ENCODE data around the gene SFMBT1.
A peak's percentile ranks its signal among the peaks of the same experiment; 100 is the strongest.
"Not testable (repeated sequence)": the region's sequence is repeated elsewhere in the genome, so short reads cannot be mapped to it uniquely, and the experiment has no call there.

Gene SFMBT1

GRCh38 chr3:53072653-53073552, 27.0 kb upstream of the SFMBT1 start:
- DNase-seq, result peak; percentile 81

- DNase-seq, result no peak
These were observed 26.1 kb upstream of the SFMBT1 start for GRCh38 chr3:53071882-53072431.

DNA sequence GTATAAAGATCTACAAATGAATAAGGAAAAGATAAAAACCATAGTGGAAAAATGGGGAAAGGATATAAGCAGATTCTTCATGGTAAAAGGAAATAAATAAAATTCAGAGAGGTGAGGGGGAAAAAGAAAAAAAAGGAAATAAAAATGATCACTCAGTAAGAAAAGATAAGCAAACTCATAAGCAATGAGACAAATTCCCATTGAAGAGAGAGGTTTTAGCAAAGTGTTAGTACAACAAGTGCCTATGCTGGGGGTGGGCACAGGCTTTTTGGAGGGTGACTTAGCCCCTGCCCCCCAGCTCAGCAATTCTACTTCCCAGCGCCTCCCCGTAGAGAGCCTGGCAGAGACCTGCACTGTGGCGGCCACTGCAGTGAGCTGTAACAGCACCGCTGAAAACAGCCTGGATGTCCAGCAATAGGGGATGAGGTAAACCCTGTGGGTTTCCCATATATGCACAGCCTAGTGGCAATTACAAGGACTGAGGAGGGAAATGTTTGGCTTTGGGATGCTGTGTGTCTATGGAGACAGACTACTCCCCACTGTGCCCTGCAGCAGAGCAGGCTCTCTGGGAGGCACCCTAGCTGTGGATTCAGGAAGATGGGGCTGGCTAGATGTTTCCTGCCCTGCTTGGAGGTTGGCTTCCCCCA, 23.7 kb upstream of the SFMBT1 start:
- no peak for DNase-seq

- DNase-seq, result no peak
These were observed 22.3 kb upstream of the SFMBT1 start for GRCh38 chr3:53068176-53068575.

DNA sequence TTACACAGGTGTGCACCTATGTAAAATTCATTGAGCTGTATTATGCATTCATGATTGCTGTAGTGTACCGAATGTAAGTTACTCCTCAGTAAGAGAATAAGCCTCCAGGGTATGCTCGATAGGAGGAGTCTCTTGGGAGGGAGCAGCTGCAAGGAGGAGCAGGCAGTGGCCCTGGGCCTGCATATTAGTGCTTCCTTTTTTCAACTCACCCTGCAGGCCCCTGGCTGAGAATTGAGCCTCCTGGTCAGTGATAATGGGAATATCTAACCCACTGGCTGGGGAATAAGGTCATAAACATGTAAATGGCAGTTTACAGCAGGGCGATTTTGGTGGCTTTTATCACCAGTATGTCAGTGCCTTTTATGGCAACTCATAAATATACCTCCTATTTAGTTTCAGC, 21.7 kb upstream of the SFMBT1 start:
- no peak for DNase-seq

DNA sequence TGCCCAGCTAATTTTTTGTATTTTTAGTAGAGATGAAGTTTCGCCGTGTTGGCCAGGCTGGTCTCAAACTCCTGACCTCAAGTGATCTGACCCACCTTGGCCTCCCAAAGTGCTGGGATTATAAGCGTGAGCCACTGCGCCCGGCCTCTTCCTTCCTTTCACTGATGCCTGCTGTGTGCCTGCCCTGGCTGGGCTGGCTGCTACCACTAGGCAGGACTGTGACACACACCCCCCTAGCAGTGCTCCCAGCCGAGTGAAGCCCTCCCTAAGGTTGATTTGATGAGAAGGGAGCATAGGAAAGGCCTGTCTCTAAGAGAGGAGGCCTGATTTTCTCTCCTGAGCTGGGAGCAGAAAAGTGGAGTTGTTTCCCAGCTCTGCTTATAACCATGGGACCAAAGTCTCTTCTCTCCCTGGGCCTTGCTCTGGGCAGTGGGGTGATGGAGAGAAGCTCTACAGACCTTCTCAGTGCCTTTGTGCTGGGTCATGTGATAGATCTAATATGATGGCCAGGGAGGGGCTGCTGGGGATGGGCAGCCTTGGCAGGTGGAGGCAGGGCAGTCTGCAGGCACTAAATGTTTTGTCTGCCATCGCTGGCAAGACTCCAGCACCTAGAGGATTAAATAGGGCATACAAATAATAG, 20.1 kb upstream of the SFMBT1 start:
- no peak for DNase-seq

GRCh38 chr3:53062905-53063304, 17.0 kb upstream of the SFMBT1 start:
- DNase-seq, result no peak

DNA sequence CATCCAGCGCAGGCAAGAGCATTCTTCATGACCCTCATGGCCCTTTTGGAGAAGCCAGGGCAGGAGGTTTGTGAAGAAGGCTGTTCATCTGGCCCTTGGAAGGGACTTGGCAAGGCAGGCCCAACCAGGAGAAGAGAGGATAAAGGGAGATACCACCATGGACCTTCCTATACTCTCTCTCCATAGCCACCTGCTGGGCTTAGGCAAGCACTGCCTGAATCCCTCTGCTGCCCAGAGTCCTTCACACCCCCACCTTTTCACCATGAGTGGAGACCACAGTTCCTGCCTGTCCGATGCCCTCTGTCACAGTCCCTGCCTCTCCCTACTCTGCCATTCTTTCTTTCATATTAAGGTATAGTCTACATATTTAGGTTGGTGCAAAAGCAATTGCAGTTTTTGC, 10.6 kb upstream of the SFMBT1 start:
- no peak for DNase-seq

DNA sequence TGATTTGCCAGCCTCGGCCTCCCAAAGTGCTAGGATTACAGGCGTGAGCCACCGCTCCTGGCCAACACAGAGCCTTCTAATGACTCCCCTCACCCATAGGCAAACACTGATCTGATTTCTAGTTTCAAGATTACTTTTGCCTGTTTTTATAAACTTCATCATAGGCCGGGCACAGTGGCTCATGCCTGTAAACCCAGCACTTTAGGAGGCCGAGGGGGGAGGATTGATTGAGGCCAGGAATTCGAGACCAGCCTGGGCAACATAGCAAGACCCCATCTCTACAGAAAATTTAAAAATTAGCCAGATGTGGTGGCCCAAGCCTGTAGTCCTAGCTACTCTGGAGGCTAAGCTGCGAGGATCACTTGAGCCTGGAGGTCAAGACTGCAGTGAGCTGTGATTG, 8.4 kb upstream of the SFMBT1 start:
- DNase-seq, result not testable (repeated sequence)

DNA sequence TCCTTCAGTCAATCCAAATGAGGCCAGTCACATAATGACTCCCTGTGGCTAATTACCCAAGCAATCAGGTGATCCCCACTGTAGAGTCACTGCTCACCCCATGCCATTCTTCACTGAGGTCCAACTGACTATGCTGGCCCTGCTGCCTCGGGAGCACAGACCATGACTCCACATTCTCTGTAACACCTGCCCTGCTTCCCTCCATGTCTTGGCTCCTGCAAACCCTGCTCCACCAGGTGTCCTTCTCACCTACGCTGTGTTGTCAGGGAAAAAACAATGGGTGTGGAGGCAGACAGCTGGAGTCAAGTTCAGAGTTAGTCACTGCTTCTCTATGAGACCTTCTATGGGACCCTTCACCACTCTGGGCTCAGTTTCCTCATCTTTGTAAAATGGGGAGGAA, 6.1 kb upstream of the SFMBT1 start:
- DNase-seq, result no peak

GRCh38 chr3:53049987-53050386, 4.1 kb upstream of the SFMBT1 start:
- no peak for DNase-seq

DNA sequence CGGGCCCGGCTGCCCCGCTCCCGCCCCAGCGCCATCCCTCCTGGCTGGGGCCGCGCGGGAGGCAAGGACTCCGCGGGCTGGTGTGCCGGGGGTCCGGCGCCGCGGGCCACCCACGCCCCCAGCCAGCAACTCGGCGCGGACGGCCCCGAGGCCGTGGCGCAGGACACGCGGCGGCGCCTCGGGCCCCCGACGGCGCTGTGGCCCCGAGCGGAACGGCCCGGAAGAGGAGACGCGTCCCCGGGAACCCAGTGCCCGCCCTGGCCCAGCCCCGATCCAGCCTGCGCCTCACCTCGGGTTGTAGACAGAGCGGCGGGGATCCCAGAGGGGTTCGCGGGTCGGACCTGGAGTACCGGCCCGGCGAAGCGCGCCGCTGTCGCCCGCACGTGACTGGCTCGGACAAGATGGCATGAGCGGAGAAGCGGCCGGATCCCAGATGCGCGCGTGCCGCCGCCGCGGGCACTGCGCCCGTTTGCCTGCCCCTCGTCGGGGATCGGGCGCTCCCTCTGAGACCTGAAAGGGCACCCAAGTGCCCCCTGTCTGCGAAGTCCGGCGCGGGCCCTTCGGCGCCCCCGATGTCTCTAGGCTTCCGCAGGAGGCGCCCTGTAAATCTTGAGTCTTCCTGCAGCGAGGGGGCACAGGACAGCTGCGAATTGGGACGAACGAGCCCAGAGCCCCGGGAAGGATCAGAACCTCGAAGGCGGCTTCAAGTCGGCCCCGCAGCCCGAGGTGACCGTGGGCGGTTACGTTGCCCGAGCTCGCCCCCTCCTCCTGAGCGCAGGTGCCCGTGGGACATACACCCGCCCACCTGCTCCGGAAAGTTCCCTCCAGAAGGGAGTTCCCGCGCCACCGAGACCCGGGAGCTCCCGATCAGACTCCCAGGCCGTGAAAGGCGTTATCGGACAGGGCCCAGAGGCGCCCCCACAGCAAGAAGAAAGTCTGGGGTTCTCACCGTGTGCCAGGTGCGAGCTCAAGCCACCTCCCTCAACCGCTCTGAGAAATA, 598 bp upstream of the SFMBT1 start:
- peak; percentile 57 for DNase-seq

GRCh38 chr3:53044711-53045517, 959 bp downstream of the SFMBT1 start:
- DNase-seq, result peak; percentile 47

GRCh38 chr3:53044371-53044710, 1.5 kb downstream of the SFMBT1 start:
- DNase-seq, result no peak

DNA sequence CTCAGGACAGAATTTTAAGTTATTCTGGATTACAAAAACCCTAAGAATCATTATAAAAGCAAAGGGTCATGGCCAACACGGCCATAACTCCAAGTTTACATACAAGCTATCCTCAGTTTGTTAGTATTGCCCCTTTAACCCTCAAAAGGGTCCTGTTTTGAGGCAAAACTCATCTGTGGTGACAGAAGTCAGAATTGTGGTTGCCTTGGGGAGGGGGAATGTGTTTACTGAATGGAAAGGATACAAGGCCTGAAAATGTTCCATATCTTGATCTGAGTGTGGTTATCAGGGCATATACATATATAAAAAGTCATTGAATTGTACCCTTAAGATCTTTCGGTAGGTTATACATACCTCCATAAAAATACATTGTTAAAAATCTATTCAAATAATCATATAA, 2.1 kb downstream of the SFMBT1 start:
- DNase-seq, result no peak

GRCh38 chr3:53042651-53043050, 3.2 kb downstream of the SFMBT1 start:
- DNase-seq, result no peak

DNA sequence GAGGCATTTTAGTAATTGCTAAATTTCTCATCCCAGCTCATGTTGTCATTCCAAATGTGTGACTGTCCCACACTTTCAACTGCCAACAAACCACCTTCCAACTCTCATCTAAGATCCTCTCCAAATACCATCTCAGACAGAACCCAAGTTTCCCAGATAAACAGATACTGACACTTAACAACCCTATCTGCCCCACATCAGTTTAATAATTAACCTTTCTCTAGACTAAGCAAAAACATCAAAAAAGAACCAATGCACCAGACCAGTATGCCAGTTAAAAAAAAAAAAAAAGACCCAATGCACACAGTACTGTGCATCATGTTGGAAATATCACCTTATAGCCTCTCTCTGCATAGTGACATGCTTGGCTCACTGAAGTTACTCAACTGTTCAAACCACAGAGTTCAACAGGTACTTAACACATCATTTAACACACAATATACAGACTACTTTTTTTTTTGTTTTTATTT, 5.5 kb downstream of the SFMBT1 start:
- DNase-seq, result no peak

- DNase-seq, result no peak
These were observed 6.5 kb downstream of the SFMBT1 start for GRCh38 chr3:53039376-53039752.

GRCh38 chr3:53038679-53039375, 7.0 kb downstream of the SFMBT1 start:
- DNase-seq, result no peak

DNA sequence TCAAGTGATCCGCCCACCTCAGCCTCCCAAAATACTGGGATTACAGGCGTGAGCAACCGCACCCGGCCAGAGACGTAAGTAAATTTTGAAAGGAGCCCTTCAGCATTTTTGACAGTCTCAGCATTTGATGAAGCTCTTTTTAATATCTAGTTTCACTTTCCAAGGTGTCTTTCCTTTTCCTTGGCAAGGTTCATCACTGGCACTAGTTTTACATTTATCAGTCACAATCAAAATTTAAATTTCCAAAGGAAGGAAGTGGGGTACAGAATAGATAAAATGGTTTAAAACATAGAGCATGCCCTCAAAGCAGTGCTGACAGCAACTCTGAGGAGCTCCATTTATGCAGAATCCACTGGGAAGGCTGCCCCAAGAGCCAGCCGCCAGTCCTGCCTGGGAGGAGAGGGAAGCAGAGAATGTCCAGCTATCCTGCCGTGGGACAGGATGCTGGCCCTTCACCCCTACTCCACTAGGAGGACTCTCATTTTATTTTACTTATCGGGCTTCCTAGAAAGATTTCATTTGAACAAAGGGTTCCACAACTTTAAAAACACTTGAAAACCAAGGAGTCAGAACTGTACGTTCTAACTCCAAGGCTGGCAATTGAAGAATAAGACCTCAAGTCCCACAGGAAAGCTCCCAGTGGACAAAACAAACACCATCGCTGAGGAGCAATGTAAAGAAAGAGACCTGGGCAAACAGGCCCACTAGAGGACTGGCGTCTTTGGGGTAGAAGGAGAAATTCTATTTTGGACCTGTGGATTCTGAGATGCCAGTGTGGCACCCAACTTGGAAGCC, 9.9 kb downstream of the SFMBT1 start:
- DNase-seq, result no peak
